Measurements from ENCODE around the gene AGBL1.

DNA sequence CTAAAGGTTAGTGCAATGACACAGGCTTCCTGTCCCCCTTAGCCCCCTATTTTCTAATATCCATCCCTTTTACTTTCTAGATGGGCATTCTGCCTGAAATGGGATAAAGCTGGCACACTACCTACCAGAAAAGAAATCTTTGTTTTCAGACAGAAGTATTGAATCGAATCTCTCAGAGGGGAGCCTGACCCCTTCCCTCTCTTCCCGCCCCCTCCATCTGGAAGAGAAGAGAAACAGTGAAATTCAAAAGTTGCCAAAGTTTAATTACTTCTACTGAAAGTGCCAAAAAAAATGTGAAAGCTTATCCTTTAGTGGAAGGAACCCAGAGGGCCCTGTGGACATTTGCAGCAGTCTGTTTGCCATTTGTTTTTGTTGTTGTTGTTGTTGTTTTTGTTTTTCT lies 523.8 kb downstream of the AGBL1 start:
- TF ChIP-seq, protein P1, sequence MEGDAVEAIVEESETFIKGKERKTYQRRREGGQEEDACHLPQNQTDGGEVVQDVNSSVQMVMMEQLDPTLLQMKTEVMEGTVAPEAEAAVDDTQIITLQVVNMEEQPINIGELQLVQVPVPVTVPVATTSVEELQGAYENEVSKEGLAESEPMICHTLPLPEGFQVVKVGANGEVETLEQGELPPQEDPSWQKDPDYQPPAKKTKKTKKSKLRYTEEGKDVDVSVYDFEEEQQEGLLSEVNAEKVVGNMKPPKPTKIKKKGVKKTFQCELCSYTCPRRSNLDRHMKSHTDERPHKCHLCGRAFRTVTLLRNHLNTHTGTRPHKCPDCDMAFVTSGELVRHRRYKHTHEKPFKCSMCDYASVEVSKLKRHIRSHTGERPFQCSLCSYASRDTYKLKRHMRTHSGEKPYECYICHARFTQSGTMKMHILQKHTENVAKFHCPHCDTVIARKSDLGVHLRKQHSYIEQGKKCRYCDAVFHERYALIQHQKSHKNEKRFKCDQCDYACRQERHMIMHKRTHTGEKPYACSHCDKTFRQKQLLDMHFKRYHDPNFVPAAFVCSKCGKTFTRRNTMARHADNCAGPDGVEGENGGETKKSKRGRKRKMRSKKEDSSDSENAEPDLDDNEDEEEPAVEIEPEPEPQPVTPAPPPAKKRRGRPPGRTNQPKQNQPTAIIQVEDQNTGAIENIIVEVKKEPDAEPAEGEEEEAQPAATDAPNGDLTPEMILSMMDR (IDR thresholded peaks at IDR 0.05) = no peak
- no peak for TF ChIP-seq POLR2AphosphoS5 (IDR thresholded peaks at IDR 0.05)
